Osteoblast (primary cell): ENCODE measurements around the gene DAB2IP. TPM values are rescaled to one million over a fixed set of nuclear protein-coding genes. Genes with fewer than 3 reads are reported as not detected.

ENCODE experiments used
- DNase-seq: peaks from one replicate; pipeline ENCODE4 v3.0.0; 2011; ENCODE audit warnings: low spot score, mixed read lengths; ENCODE audit not compliant: insufficient read length; ENCODE audit errors: missing footprints
- H2AFZ ChIP-seq: 2 replicates; pipeline ENCODE4 v1.6.0; 2011; ENCODE audit warnings: mild to moderate bottlenecking, low read length
- H3K27ac ChIP-seq: 2 replicates; pipeline ENCODE4 v1.5.1; 2011; ENCODE audit warnings: mild to moderate bottlenecking, low read depth, low read length, moderate library complexity
- H3K27me3 ChIP-seq: 2 replicates; pipeline ENCODE4 v1.6.0; 2012; ENCODE audit warnings: mild to moderate bottlenecking, control low read depth, inconsistent platforms, low read length, moderate library complexity; ENCODE audit not compliant: insufficient read depth
- H3K36me3 ChIP-seq: 2 replicates; pipeline ENCODE4 v1.5.1; 2011; ENCODE audit warnings: mild to moderate bottlenecking, low read length, control low read depth, moderate library complexity; ENCODE audit not compliant: insufficient read depth
- H3K4me1 ChIP-seq: 2 replicates; pipeline ENCODE4 v1.5.1; 2011; ENCODE audit warnings: mild to moderate bottlenecking, low read length, control low read depth, moderate library complexity; ENCODE audit not compliant: insufficient read depth
- H3K4me2 ChIP-seq: 2 replicates; pipeline ENCODE4 v1.6.0; 2011; ENCODE audit warnings: mild to moderate bottlenecking, low read length; ENCODE audit not compliant: insufficient read depth
- H3K4me3 ChIP-seq: fragments of 200-600 bp; sonication (generic); 3 replicates; pipeline ENCODE4 v1.5.1; 2012; ENCODE audit warnings: mild to moderate bottlenecking, low read length, inconsistent platforms; ENCODE audit not compliant: insufficient read depth
- H3K79me2 ChIP-seq: 2 replicates; pipeline ENCODE4 v1.6.0; 2012; ENCODE audit warnings: mild to moderate bottlenecking, low read length, control low read depth, inconsistent platforms; ENCODE audit not compliant: insufficient read depth
- H3K9me3 ChIP-seq: 2 replicates; pipeline ENCODE4 v1.5.1; 2011; ENCODE audit warnings: low read depth, low read length, control low read depth
- H4K20me1 ChIP-seq: 2 replicates; pipeline ENCODE4 v1.6.0; 2012; ENCODE audit warnings: mild to moderate bottlenecking, low read length, control low read depth; ENCODE audit not compliant: insufficient read depth
- total RNA-seq: library from RNA; depleted of rRNA; stranded (reverse); fragments of >200 nt; gene quantifications from 2 replicates; pipeline ENCODE4 v1.2.3, GENCODE V29; 2012
- TF ChIP-seq, protein P1 (sequence below): IDR thresholded peaks from 2 replicates; pipeline ENCODE4 v1.5.1; 2011; ENCODE audit warnings: mild to moderate bottlenecking, low read depth, low read length, moderate library complexity; ENCODE audit errors: extremely low read depth

Gene DAB2IP
- total RNA-seq, 1 donor = 60.8 TPM

DNA sequence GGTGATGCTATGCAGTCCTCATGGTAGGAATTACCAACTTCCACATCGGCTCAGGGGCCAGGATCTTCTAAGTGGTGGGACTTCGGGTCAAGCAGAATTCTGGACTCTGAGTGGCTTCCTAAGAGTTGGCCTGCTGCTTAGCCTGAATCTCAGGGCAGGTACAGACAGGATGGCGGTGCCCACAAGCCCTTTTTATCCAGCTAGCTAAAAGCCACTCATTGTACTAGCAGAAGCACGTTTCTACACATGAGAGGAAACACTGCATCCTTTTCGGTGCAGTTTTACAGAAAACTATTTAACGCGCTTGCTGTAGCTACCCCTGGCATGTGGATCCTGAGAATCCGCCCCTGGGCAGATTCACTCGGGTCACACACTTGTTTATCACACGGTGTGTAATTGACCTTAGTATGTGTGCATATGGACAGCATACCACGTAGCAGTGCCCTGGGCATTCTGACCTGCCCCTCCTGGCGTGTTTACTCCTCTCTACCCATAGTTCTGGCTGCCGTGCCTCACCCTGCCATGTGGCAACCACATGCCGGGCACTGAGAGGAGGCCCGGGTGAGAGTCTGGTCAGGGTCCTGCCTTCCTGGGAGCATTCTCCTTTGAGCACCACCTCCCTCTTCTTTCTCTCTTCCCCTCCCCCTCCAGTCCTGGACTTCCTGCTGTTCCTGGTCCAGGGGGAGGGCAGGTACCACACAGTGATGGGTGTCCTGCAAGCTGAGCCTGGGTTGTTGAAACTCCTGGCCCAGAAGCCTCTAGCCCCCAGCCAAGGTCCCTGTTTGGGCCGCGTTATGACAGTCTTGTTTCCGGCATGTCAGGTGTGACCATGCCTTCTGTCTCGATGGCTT lies 65.9 kb downstream of the DAB2IP start:
- peak; percentile 10 for DNase-seq
- Histone ChIP-seq H3K4me1 (peaks cover 8% of the 10 kb centered on the region), H3K27ac (no peak overlapping the region), H3K36me3 (no peaks in the 10 kb centered on the region), H4K20me1 (peaks cover 39% of the 10 kb centered on the region), H3K4me3 (no peak overlapping the region), H3K27me3 (no peaks in the 10 kb centered on the region), H2AFZ (peak overlapping the region; percentile 4), H3K79me2 (peaks cover 23% of the 10 kb centered on the region), H3K4me2 (peak overlapping the region; percentile 24), H3K9me3 (no peaks in the 10 kb centered on the region)
- TF ChIP-seq, protein P1, sequence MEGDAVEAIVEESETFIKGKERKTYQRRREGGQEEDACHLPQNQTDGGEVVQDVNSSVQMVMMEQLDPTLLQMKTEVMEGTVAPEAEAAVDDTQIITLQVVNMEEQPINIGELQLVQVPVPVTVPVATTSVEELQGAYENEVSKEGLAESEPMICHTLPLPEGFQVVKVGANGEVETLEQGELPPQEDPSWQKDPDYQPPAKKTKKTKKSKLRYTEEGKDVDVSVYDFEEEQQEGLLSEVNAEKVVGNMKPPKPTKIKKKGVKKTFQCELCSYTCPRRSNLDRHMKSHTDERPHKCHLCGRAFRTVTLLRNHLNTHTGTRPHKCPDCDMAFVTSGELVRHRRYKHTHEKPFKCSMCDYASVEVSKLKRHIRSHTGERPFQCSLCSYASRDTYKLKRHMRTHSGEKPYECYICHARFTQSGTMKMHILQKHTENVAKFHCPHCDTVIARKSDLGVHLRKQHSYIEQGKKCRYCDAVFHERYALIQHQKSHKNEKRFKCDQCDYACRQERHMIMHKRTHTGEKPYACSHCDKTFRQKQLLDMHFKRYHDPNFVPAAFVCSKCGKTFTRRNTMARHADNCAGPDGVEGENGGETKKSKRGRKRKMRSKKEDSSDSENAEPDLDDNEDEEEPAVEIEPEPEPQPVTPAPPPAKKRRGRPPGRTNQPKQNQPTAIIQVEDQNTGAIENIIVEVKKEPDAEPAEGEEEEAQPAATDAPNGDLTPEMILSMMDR = no peak

DNA sequence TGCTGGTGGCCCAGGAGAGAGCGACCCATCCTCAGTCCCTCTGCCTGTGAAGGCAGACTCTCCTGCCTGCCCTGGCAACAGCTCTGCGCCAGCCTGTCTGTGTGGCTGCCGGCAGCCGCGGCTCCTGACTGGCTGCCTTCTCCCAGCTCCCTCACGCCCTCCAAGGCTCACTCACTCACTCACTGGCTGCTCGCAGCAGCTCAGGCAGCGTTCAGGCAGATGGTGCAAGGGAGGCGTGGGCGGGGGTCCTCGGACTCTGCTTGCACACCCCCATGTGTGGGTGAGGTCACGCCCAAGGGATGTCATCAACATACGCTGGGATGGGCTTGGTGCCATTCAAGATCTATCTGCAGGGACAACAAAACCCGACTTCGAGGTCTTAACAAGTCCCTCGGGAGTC lies 66.7 kb downstream of the DAB2IP start:
- H3K27ac ChIP-seq = no peak overlapping the region
- H3K4me2 ChIP-seq = peak overlapping the region; percentile 24
- peak overlapping the region; percentile 4 for H2AFZ ChIP-seq
- H3K4me1 ChIP-seq = peaks cover 8% of the 10 kb centered on the region
- DNase-seq = peak; percentile 95
- peaks cover 17% of the 10 kb centered on the region for H3K79me2 ChIP-seq
- TF ChIP-seq, protein P1 = no peak
- peaks cover 32% of the 10 kb centered on the region for H4K20me1 ChIP-seq
- H3K36me3 ChIP-seq = no peaks in the 10 kb centered on the region
- no peaks in the 10 kb centered on the region for H3K9me3 ChIP-seq
- H3K4me3 ChIP-seq = peak overlapping the region; percentile 27
- H3K27me3 ChIP-seq = no peaks in the 10 kb centered on the region

DNA sequence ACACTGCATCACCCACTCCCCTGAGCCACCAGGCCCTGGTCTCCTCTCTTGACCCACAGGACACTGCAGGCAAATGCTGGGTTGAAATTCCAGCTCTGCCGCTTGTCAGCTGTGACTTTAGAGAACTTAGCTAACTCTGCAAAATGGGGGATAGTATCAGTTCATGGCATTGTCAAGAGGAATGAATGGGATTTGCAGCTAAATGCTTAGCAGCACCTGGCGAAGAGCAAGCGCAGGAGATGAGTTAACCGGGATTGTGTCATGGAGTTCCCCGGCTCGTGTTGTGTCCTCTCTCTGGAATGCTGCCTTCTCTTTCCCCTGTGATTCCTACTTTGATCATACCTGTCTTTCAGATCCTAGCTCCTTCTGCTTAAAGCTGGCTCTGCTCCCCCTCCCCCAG lies 67.1 kb downstream of the DAB2IP start:
- H3K4me1 ChIP-seq = peaks cover 8% of the 10 kb centered on the region
- H2AFZ ChIP-seq = no peak overlapping the region
- H3K27ac ChIP-seq = no peak overlapping the region
- H3K9me3 ChIP-seq = no peaks in the 10 kb centered on the region
- peaks cover 29% of the 10 kb centered on the region for H4K20me1 ChIP-seq
- peak overlapping the region; percentile 24 for H3K4me2 ChIP-seq
- H3K79me2 ChIP-seq = peaks cover 15% of the 10 kb centered on the region
- TF ChIP-seq, protein P1 = no peak
- no peaks in the 10 kb centered on the region for H3K27me3 ChIP-seq
- DNase-seq = peak; percentile 64
- no peaks in the 10 kb centered on the region for H3K36me3 ChIP-seq
- H3K4me3 ChIP-seq = peak overlapping the region; percentile 27

DNA sequence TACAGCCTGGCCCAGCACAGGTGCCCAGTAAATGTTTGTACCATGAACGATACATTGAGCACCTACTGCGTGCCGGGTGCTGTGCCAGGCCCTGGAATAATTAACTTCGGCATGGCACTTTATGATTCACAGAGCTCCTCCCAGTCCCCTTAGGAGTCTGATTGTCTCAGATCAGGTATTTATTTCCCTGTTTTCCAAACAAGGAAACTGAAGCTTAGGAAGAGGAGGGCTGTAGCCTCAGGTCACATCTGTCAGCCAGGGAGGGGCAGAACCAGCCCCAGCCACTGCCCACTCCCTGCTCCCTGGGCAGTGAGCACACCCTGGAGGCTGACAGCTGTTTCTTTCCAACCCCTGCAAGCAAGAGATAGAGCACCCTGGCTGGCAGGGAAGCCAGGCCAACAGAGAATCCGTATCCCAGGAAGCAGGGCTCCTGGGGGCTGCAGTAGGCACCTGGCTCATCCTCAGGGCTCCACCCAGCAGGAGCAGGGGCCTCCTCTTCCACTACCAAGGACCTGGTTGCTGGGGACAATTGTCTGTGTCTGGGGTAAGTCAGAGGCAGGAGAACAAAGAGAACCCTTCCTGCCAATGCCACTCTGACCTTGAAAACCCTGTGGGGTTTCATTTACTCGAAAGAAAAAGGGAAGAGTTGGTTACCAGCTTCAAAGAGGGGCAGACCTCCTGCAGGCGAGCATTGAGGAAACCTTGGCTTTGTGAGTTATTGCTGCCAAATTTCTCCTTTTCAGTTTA lies 69.0 kb downstream of the DAB2IP start:
- TF ChIP-seq, protein P1 = no peak
- Histone ChIP-seq H3K4me2 (no peak overlapping the region), H3K4me3 (no peak overlapping the region), H3K79me2 (peaks cover 20% of the 10 kb centered on the region), H3K27me3 (no peaks in the 10 kb centered on the region), H3K4me1 (peaks cover 20% of the 10 kb centered on the region), H3K27ac (no peak overlapping the region), H3K36me3 (no peaks in the 10 kb centered on the region), H2AFZ (no peak overlapping the region), H4K20me1 (peaks cover 20% of the 10 kb centered on the region), H3K9me3 (no peaks in the 10 kb centered on the region)
- DNase-seq = peak; percentile 69
